Effector memory CD4-positive, alpha-beta T cell (primary cell): ENCODE data around the gene SH3PXD2A.
A peak's percentile ranks its signal among the peaks of the same experiment; 100 is the strongest.

Source experiments
- DNase-seq, 3 donors: peaks; one replicate each; pipeline ENCODE4 v3.0.0-alpha.2; 2020
- H3K27ac ChIP-seq: 2 replicates; pipeline ENCODE4 v1.7.0; 2013; ENCODE audit warnings: mild to moderate bottlenecking, low read length, moderate library complexity; ENCODE audit not compliant: insufficient read depth, poor library complexity, severe bottlenecking
- H3K27me3 ChIP-seq: replicated peaks from 2 replicates; pipeline ENCODE4 v1.7.0; 2013; ENCODE audit warnings: mild to moderate bottlenecking, low read length; ENCODE audit not compliant: insufficient read depth, control insufficient read depth, poor library complexity, severe bottlenecking
- H3K36me3 ChIP-seq: 2 replicates; pipeline ENCODE4 v1.7.0; 2013; ENCODE audit warnings: mild to moderate bottlenecking, low read length, moderate library complexity; ENCODE audit not compliant: control insufficient read depth, insufficient read depth
- H3K4me1 ChIP-seq: 2 replicates; pipeline ENCODE4 v1.7.0; 2013; ENCODE audit warnings: low read length, mild to moderate bottlenecking; ENCODE audit not compliant: control insufficient read depth, insufficient read depth, poor library complexity, severe bottlenecking
- H3K4me3 ChIP-seq: 2 replicates; pipeline ENCODE4 v1.7.0; 2013; ENCODE audit warnings: low read length, low read depth, mild to moderate bottlenecking; ENCODE audit not compliant: insufficient read depth, poor library complexity, severe bottlenecking
- H3K9me3 ChIP-seq: 2 replicates; pipeline ENCODE4 v1.7.0; 2013; ENCODE audit warnings: mild to moderate bottlenecking, low read length, moderate library complexity; ENCODE audit not compliant: control insufficient read depth

The SH3PXD2A gene

DNA sequence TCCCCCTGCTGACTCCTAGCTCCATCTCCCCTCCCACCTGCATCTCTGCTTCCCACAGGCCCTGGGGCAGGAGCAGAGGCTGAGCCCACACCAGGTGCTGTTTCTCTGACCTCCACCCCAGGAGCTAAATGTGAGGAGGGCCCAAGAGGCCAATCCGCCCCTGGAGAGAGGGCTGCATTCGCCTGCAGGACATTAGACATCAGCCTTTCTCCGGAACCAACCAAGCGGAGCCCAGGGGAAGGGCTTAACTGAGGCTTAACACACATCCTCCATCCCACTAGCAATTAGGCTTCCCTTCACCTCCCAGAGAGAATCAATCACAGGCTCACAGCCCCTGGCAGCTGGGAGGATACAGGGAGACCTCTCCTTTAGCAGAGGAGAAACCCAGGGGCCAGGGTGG is 50.5 kb downstream of the SH3PXD2A start:
- H3K36me3 ChIP-seq, result no peaks in the 10 kb centered on the region
- no peak overlapping the region for H3K4me3 ChIP-seq
- no peak for DNase-seq
- no peaks in the 10 kb centered on the region for H3K9me3 ChIP-seq
- peaks cover 3% of the 10 kb centered on the region for H3K4me1 ChIP-seq
- no peaks in the 10 kb centered on the region for H3K27me3 ChIP-seq
- no peak overlapping the region for H3K27ac ChIP-seq

DNA sequence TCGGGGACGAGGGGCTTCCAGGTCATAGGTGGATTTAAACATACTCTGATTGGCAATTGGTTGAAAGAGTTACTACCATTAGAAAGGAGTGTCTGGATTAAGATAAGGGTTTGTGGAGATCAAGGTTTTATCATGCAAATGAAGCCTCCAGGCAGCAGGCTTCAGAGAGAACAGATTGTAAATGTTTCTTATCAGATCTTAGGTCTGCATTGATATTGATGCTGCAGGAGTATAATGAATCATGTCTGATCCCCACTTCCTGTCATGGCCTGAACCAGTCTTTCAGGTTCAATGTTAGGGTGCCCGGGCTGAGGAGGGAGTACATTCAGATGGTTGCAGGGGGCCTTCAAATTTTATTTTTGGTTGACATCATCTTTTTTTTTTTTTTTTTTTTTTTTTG is 51.4 kb downstream of the SH3PXD2A start:
- Histone ChIP-seq H3K27me3 (no peaks in the 10 kb centered on the region), H3K27ac (no peak overlapping the region), H3K4me1 (peaks cover 3% of the 10 kb centered on the region), H3K9me3 (no peaks in the 10 kb centered on the region), H3K36me3 (no peaks in the 10 kb centered on the region), H3K4me3 (no peak overlapping the region)
- peak in 1 of 3 donors; percentile 20 for DNase-seq

DNA sequence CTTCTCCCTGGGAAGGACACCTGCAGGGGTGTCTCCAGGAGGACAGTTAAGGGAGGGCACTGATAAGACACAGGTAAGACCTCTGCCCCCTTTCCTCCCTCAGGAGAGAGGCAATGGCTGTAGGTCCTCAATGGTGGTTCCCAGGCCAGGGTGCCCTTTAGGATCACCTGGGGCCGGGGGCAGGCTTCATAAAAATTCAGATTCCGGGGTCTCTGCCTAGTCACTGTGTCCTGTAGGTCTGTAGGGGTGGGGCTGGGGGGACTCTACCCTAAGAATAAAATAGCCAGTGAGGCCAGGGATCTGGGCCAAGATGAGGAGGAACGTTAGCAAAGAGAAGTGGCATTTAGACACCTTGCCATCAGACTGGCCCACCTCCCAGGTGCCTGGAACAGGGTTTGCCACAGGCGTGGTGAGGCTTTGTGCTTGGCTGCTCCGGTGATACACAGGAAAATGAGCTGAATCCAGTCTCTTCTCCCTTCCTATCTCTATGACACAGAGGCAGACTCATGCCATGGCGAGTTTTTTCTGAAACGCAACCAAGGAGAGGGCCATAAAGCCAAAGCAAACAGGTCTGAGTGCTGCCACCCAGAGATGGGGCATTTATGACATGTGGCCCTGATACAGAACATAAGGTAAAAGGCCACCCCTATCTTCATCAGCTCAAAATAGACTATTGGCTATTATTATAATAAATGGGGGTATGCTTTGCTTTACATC is 52.6 kb downstream of the SH3PXD2A start:
- Histone ChIP-seq H3K4me3 (no peak overlapping the region), H3K9me3 (no peaks in the 10 kb centered on the region), H3K27me3 (no peaks in the 10 kb centered on the region), H3K27ac (no peak overlapping the region), H3K36me3 (no peaks in the 10 kb centered on the region), H3K4me1 (peaks cover 3% of the 10 kb centered on the region)
- DNase-seq, result no peak

- no peaks in the 10 kb centered on the region for H3K36me3 ChIP-seq
- H3K4me1 ChIP-seq, result peaks cover 3% of the 10 kb centered on the region
- H3K9me3 ChIP-seq, result no peaks in the 10 kb centered on the region
- H3K27ac ChIP-seq, result no peak overlapping the region
- DNase-seq, result no peak
- no peak overlapping the region for H3K4me3 ChIP-seq
- no peaks in the 10 kb centered on the region for H3K27me3 ChIP-seq
Measured at GRCh38 chr10:103802081-103802480, 53.3 kb downstream of the SH3PXD2A start.

DNA sequence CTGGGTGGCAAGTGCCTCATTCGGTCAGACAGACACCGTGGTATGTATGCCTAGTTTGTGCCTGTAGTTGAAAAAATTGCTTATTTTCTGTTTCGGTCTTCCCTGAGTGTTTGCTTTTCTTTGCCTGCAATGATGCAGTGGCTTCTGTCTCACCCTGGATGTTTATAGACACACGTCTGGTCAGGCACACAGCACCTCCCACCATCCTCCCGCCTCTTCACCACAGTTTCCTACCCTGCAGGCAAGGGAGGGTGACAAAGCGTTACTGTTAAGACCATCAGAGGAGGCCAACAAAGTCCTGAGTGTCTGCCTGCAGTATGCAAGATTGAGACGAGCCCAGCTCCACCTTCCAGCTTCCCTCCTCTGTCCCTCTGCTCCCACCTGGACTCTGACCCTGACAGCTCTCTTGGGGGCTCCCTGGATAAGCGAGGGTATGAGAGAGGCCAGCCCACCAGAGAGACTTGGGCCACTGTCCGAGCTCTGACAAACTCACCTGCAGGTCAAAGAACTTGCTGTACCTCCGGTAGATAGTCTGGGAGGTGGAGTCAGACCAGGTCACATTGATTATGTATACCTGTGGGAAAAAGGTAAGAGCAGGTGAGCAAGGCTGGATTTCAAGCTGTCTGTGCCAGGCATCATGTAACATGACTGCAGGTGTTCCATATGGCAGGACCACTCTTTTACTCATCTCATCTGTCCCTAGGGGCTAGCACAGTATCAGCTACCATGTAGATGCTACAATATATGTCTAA is 54.4 kb downstream of the SH3PXD2A start:
- Histone ChIP-seq H3K4me1 (peaks cover 3% of the 10 kb centered on the region), H3K9me3 (no peaks in the 10 kb centered on the region), H3K36me3 (no peaks in the 10 kb centered on the region), H3K4me3 (no peak overlapping the region), H3K27ac (no peak overlapping the region), H3K27me3 (no peaks in the 10 kb centered on the region)
- DNase-seq, result peak; percentile 4 to 13 (median 10)

DNA sequence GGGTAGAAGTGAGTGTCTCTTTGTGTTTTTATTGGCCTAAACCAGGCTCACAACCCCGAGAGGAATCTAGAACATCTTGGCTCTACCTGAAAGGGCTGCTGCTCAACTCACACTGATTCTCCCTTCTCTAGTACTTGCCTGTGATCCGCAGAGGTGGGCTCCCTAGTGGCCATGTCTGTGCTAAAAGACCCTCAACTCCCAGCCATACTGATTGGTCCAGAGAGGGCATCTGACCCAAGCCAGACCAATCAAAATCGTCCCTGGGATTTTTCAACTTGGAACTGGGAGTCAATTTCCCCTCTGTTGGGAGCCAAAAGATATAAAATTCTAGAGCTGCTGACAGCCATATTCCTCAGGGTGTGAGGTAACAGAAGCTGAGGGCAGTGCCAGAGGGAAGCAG is 55.3 kb downstream of the SH3PXD2A start:
- DNase-seq, result no peak

DNA sequence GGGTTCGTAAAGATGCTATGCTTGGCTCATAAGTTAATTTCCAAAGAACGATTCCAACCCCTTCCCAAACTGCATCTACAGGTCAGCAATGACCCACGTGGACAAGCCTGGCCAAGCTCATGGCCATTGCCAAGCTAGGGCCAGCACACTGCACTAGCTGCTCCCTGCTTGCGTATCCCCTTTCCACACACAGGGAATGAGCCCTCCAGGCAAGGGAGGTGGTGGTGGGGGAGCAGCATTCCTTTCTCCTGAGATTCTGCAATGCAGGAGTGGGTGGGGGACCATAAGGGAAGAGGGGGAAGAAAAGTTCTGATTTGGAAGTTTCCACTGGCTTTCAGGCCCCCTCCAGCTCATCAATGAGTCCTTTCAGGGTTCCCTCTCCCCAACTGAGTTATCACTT is 56.0 kb downstream of the SH3PXD2A start:
- Histone ChIP-seq H3K4me3 (no peak overlapping the region), H3K27ac (no peak overlapping the region), H3K27me3 (no peaks in the 10 kb centered on the region), H3K4me1 (peaks cover 3% of the 10 kb centered on the region), H3K9me3 (no peaks in the 10 kb centered on the region), H3K36me3 (no peaks in the 10 kb centered on the region)
- no peak for DNase-seq

More for the DNA sequence above, 55.3 kb downstream of the SH3PXD2A start:
- no peak overlapping the region for H3K4me3 ChIP-seq
- H3K36me3 ChIP-seq, result no peaks in the 10 kb centered on the region
- H3K9me3 ChIP-seq, result no peaks in the 10 kb centered on the region
- H3K27me3 ChIP-seq, result no peaks in the 10 kb centered on the region
- peaks cover 3% of the 10 kb centered on the region for H3K4me1 ChIP-seq
- no peak overlapping the region for H3K27ac ChIP-seq

DNA sequence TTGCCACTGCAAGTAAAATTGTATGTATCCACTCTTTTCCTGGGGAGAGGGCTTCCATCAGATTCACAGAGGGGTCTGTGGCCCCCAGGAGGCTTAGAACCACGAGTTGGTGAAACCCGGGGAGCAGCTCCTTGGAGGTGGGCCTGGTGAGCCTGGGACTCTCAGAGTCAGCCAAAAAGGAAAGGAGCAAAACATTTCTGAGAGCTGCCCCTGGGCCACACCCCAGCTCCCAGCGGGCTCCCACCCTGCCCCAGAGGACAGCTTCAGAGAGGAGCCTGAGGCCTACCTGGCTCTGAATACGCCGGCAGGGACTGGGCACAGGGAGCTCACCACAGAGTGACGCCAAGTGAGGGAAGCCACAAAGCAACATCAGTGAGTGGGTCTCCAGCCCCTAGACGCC is 56.9 kb downstream of the SH3PXD2A start:
- Histone ChIP-seq H3K27me3 (no peaks in the 10 kb centered on the region), H3K27ac (no peak overlapping the region), H3K36me3 (no peaks in the 10 kb centered on the region), H3K4me3 (no peak overlapping the region), H3K4me1 (peaks cover 3% of the 10 kb centered on the region), H3K9me3 (no peaks in the 10 kb centered on the region)
- no peak for DNase-seq

DNA sequence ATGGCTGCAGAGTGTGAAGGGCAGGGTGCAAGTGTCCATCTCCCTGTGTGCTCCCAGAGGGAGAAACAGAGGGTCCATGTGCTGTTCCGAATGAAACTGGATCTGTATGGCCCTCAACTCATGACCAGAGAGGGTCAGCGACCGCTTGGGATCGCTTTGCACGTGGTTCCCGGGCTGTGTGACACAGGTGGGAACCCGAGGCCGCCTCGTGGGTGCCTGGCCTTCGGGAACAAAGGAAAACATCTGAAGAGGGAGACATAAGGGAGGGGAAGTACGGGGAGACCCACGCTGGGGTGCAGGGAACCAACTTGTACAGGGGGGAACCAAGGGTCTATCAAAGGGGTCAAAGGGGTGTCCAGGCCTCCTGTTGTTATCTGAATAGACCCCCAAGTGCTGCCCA is 57.5 kb downstream of the SH3PXD2A start:
- H3K4me3 ChIP-seq, result no peak overlapping the region
- no peak overlapping the region for H3K27ac ChIP-seq
- H3K27me3 ChIP-seq, result no peaks in the 10 kb centered on the region
- no peaks in the 10 kb centered on the region for H3K9me3 ChIP-seq
- DNase-seq, result no peak
- H3K4me1 ChIP-seq, result peaks cover 2% of the 10 kb centered on the region
- no peaks in the 10 kb centered on the region for H3K36me3 ChIP-seq

DNA sequence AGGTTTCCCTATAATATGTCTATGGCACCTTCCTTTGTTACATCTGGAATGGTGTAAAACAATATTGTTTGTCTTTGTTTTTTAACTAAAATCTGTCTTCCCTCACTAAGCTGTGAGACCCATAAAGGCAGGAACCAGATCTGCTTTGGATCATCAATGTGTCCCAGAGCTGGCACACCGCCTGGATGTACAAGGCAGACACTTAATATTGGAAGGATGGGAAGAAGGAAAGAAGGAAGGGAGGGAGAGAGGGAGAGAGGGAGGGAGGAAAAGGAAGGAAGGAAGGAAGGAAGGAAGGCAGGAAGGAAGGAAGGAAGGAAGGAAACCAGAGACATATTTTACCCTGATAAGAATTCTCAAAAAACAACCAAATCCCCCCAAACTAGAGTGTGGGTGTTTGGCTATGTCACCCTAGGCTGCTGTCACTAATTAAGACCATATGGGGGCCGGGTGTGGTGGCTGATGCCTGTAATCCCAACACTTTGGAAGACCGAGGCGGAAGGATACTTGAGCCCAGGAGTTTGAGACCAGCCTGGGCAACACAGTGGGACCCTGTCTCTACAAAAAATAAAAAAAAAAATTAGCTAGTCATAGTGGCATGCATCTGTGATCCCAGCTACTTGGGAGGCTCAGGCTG is 59.6 kb downstream of the SH3PXD2A start:
- Histone ChIP-seq H3K36me3 (no peaks in the 10 kb centered on the region), H3K9me3 (no peaks in the 10 kb centered on the region), H3K27ac (no peak overlapping the region), H3K4me3 (no peak overlapping the region), H3K4me1 (no peaks in the 10 kb centered on the region), H3K27me3 (no peaks in the 10 kb centered on the region)
- no peak for DNase-seq
